H1 (cell line): Measurements from ENCODE around the gene LCN15. TPM values are rescaled to one million over a fixed set of nuclear protein-coding genes. Genes with fewer than 3 reads are reported as not detected.

Source experiments
- CTCF ChIA-PET: fragments of 300-600 bp; sonication (Branson Sonifier 250); formaldehyde crosslinking; loops from one replicate; lab custom pipeline; 2021; ENCODE audit not compliant: partially characterized antibody; lab: Charles Lee
- POLR2A ChIA-PET: fragments of 300-600 bp; sonication (Branson Sonifier 250); formaldehyde crosslinking; loops from one replicate; lab custom pipeline; 2021; ENCODE audit warnings: inconsistent platforms; ENCODE audit not compliant: partially characterized antibody; lab: Charles Lee
- DNase-seq, 2 experiments: peaks; one replicate each; pipeline versions ENCODE4 v3.0.0 to v3.0.0-alpha.2; 2010 to 2022; ENCODE audit warnings: low spot score in 2 of 2, low read depth in 1 of 2, mixed read lengths in 1 of 2
- FAIRE-seq: peaks from 2 replicates; lab custom pipeline; 2011; peaks lifted over from hg19 to GRCh38; lab: Jason Lieb, UNC
- H2AFZ ChIP-seq: 2 replicates; pipeline ENCODE4 v1.8.1; 2012; ENCODE audit warnings: low read length, inconsistent platforms
- H2AK5ac ChIP-seq: 2 replicates; pipeline ENCODE4 v1.6.1; 2013; ENCODE audit warnings: low read depth, low read length
- H2BK120ac ChIP-seq: replicated peaks from 2 replicates; pipeline ENCODE3; 2013; ENCODE audit warnings: low read depth, low read length, inconsistent platforms
- H2BK12ac ChIP-seq: 2 replicates; pipeline ENCODE4 v1.6.1; 2013; ENCODE audit warnings: low read depth, low read length
- H2BK15ac ChIP-seq: 2 replicates; pipeline ENCODE4 v1.6.1; 2013; ENCODE audit warnings: low read length
- H2BK20ac ChIP-seq: 2 replicates; pipeline ENCODE4 v1.6.1; 2013; ENCODE audit warnings: low read length
- H2BK5ac ChIP-seq: 2 replicates; pipeline ENCODE4 v1.6.1; 2013; ENCODE audit warnings: low read depth, low read length
- H3K14ac ChIP-seq: 2 replicates; pipeline ENCODE4 v1.6.1; 2013; ENCODE audit warnings: inconsistent platforms; ENCODE audit not compliant: insufficient read length
- H3K18ac ChIP-seq: 2 replicates; pipeline ENCODE4 v1.6.1; 2013; ENCODE audit warnings: low read length; ENCODE audit errors: extremely low read depth
- H3K23ac ChIP-seq: 2 replicates; pipeline ENCODE4 v1.6.1; 2013; ENCODE audit warnings: inconsistent platforms; ENCODE audit not compliant: insufficient read length
- H3K23me2 ChIP-seq: 2 replicates; pipeline ENCODE4 v1.6.1; 2013; ENCODE audit warnings: low read depth, low read length
- H3K27ac ChIP-seq: 2 replicates; pipeline ENCODE4 v1.6.1; 2011; ENCODE audit warnings: low read depth, low read length, inconsistent platforms
- H3K27me3 ChIP-seq, 4 experiments: replicated peaks in 1 of 4; 1 replicate in 1 of 4; 2 replicates in 3 of 4; pipeline versions ENCODE4 v1.6.1 to v1.8.1; 2011 to 2013; ENCODE audit warnings: low read length in 3 of 4, mild to moderate bottlenecking in 3 of 4, inconsistent platforms in 2 of 4, mixed read lengths in 2 of 4, moderate library complexity in 1 of 4; ENCODE audit not compliant: control insufficient read depth in 3 of 4, insufficient read depth in 3 of 4; ENCODE audit errors: extremely low read depth in 1 of 4
- H3K36me3 ChIP-seq, 4 experiments: 2 replicates each; pipeline versions ENCODE4 v1.6.1 to v1.8.1; 2011 to 2013; ENCODE audit warnings: mild to moderate bottlenecking in 4 of 4, low read length in 3 of 4, moderate library complexity in 2 of 4, control low read depth in 1 of 4, inconsistent platforms in 1 of 4; ENCODE audit not compliant: insufficient read depth in 4 of 4, control insufficient read depth in 2 of 4
- H3K4ac ChIP-seq: replicated peaks from 2 replicates; pipeline ENCODE3; 2013; ENCODE audit warnings: low read length, low read depth, mixed read lengths, inconsistent platforms; ENCODE audit not compliant: insufficient read length
- H3K4me1 ChIP-seq, 4 experiments: replicated peaks in 1 of 4; 1 replicate in 1 of 4; 2 replicates in 3 of 4; pipeline versions ENCODE4 v1.6.1 to v1.8.1; 2011 to 2013; ENCODE audit warnings: low read length in 3 of 4, inconsistent platforms in 2 of 4, mixed read lengths in 1 of 4; ENCODE audit not compliant: insufficient read depth in 4 of 4, control insufficient read depth in 3 of 4
- H3K4me2 ChIP-seq, 2 experiments: 2 replicates each; pipeline versions ENCODE4 v1.6.1 to v1.8.1; 2011 to 2013; ENCODE audit warnings: low read depth in 2 of 2, low read length in 2 of 2, control low read depth in 1 of 2, inconsistent platforms in 1 of 2, mild to moderate bottlenecking in 1 of 2; ENCODE audit not compliant: insufficient read depth in 1 of 2
- H3K4me3 ChIP-seq, 4 experiments: fragments of 200-600, 300-600 bp in 1 of 4; sonication (generic), shearing (Covaris generic), sonication (Bioruptor Twin) in 1 of 4; 2 replicates each; pipeline versions ENCODE4 v1.5.1 to v1.8.1; 2011 to 2016; ENCODE audit warnings: low read length in 4 of 4, low read depth in 3 of 4, control low read depth in 2 of 4, inconsistent platforms in 2 of 4, mild to moderate bottlenecking in 2 of 4, mixed read lengths in 1 of 4, moderate library complexity in 1 of 4; ENCODE audit not compliant: insufficient read depth in 2 of 4; ENCODE audit errors: extremely low read depth in 1 of 4
- H3K56ac ChIP-seq: replicated peaks from 2 replicates; pipeline ENCODE3; 2013; ENCODE audit warnings: low read depth, mild to moderate bottlenecking, mixed read lengths, low read length, inconsistent platforms; ENCODE audit not compliant: insufficient read length
- H3K79me1 ChIP-seq: 2 replicates; pipeline ENCODE4 v1.6.1; 2013; ENCODE audit warnings: low read depth, low read length, control low read depth
- H3K79me2 ChIP-seq, 2 experiments: 2 replicates each; pipeline versions ENCODE4 v1.6.1 to v1.8.1; 2012 to 2013; ENCODE audit warnings: low read length in 2 of 2, mild to moderate bottlenecking in 2 of 2, inconsistent platforms in 1 of 2; ENCODE audit not compliant: insufficient read depth in 2 of 2, control insufficient read depth in 1 of 2
- H3K9ac ChIP-seq, 4 experiments: replicated peaks in 1 of 4; 1 replicate in 1 of 4; 2 replicates in 3 of 4; pipeline versions ENCODE4 v1.6.1 to v1.8.1; 2011 to 2013; ENCODE audit warnings: low read depth in 3 of 4, low read length in 3 of 4, control low read depth in 2 of 4, mild to moderate bottlenecking in 2 of 4, moderate library complexity in 2 of 4, inconsistent platforms in 1 of 4; ENCODE audit errors: extremely low read depth in 1 of 4
- H3K9me3 ChIP-seq, 2 experiments: 2 replicates each; pipeline versions ENCODE4 v1.6.1 to v1.8.1; 2012 to 2013; ENCODE audit warnings: mild to moderate bottlenecking in 2 of 2, moderate library complexity in 2 of 2, control low read depth in 1 of 2, inconsistent platforms in 1 of 2, low read depth in 1 of 2, low read length in 1 of 2, mixed read lengths in 1 of 2; ENCODE audit not compliant: insufficient read depth in 2 of 2
- H4K20me1 ChIP-seq, 2 experiments: replicated peaks in 1 of 2; 2 replicates each; pipeline versions ENCODE3 to v1.8.1; 2011 to 2013; ENCODE audit warnings: inconsistent platforms in 2 of 2, low read length in 2 of 2, mild to moderate bottlenecking in 1 of 2; ENCODE audit not compliant: insufficient read depth in 2 of 2, control insufficient read depth in 1 of 2
- H4K5ac ChIP-seq: 2 replicates; pipeline ENCODE4 v1.6.1; 2013; ENCODE audit warnings: low read length, low read depth, mixed read lengths, inconsistent platforms; ENCODE audit not compliant: insufficient read length
- H4K8ac ChIP-seq: 2 replicates; pipeline ENCODE4 v1.8.0; 2013; ENCODE audit warnings: mild to moderate bottlenecking, moderate library complexity, low read length, inconsistent platforms; ENCODE audit not compliant: insufficient read depth; ENCODE audit errors: extremely low read depth
- H4K91ac ChIP-seq: replicated peaks from 2 replicates; pipeline ENCODE3; 2013; ENCODE audit warnings: low read length, mixed read lengths, inconsistent platforms; ENCODE audit not compliant: insufficient read length
- CBX8 ChIP-seq: fragments of 300-800, 300-1000 bp; sonication (generic); IDR thresholded peaks from 2 replicates; pipeline ENCODE4 v1.7.1; 2016; ENCODE audit warnings: low read depth, low read length, borderline replicate concordance
- CHD2 ChIP-seq: IDR thresholded peaks from 2 replicates; pipeline ENCODE4 v1.6.1; 2012; ENCODE audit warnings: low read length, improper control_type of control experiment
- HDAC6 ChIP-seq: IDR thresholded peaks from one replicate; pipeline ENCODE4 v1.7.1; 2012; ENCODE audit warnings: low read depth, mild to moderate bottlenecking, inconsistent platforms, low read length, moderate library complexity
- KDM1A ChIP-seq: fragments of 200-600, 300-600 bp; sonication (generic); IDR thresholded peaks from 2 replicates; pipeline ENCODE4 v1.7.1; 2016; ENCODE audit warnings: mild to moderate bottlenecking, low read length, borderline replicate concordance
- KDM4A ChIP-seq: IDR thresholded peaks from one replicate; pipeline ENCODE4 v1.7.1; 2012; ENCODE audit warnings: low read depth, mild to moderate bottlenecking, moderate library complexity, low read length, inconsistent platforms; ENCODE audit not compliant: severe bottlenecking
- NANOG ChIP-seq: IDR thresholded peaks from 2 replicates; pipeline ENCODE4 v1.6.1; 2011; ENCODE audit warnings: low read length, low read depth, mild to moderate bottlenecking, inconsistent platforms; ENCODE audit not compliant: insufficient read depth, poor library complexity, severe bottlenecking
- POU5F1 ChIP-seq: IDR thresholded peaks from 2 replicates; pipeline ENCODE4 v1.6.1; 2011; ENCODE audit warnings: low read depth, mild to moderate bottlenecking, low read length, moderate library complexity
- SIRT6 ChIP-seq: IDR thresholded peaks from one replicate; pipeline ENCODE4 v1.7.1; 2012; ENCODE audit warnings: low read length, inconsistent platforms
- SP1 ChIP-seq: IDR thresholded peaks from 2 replicates; pipeline ENCODE4 v1.6.1; 2011; ENCODE audit warnings: low read depth, low read length
- TAF7 ChIP-seq: optimal IDR thresholded peaks from 2 replicates; pipeline ENCODE3; 2011; ENCODE audit warnings: low read depth, mild to moderate bottlenecking, inconsistent platforms, low read length, moderate library complexity, borderline replicate concordance
- TBP ChIP-seq: IDR thresholded peaks from 2 replicates; pipeline ENCODE4 v1.6.1; 2011; ENCODE audit warnings: low read depth, low read length, improper control_type of control experiment
- ZNF274 ChIP-seq: IDR thresholded peaks from 2 replicates; pipeline ENCODE4 v1.7.0; 2012; ENCODE audit warnings: low read length, borderline replicate concordance; ENCODE audit errors: extremely low read depth
- WGBS, 2 experiments: shearing (Covaris generic) in 1 of 2; methylation state at CpG; one replicate each; pipeline versions ENCODE4 v1.1.6 to v1.1.7; 2013 to 2015; ENCODE audit warnings: low lambda C conversion rate in 2 of 2, mixed read lengths in 2 of 2, inconsistent platforms in 1 of 2, low coverage in 1 of 2, missing lambda C conversion rate in 1 of 2; ENCODE audit not compliant: insufficient replicate concordance in 2 of 2, insufficient coverage in 1 of 2, insufficient read length in 1 of 2; ENCODE audit errors: extremely low coverage in 1 of 2, missing lambda C conversion rate in 1 of 2; 5-methylcytosine and 5-hydroxymethylcytosine counted together
- polyA plus RNA-seq, 7 experiments: library from polyadenylated mRNA; depleted of rRNA in 3 of 7; stranded (reverse) in 5 of 7; unstranded in 2 of 7; fragments of >200 nt in 5 of 7; fragments of 200-250 nt in 2 of 7; gene quantifications; 1 replicate in 5 of 7; 2 replicates in 1 of 7; 4 replicates in 1 of 7; pipeline versions ENCODE4 v1.2.1 to v1.2.3, GENCODE V29; 2011 to 2013; ENCODE audit warnings: missing spikeins in 2 of 7, mixed read lengths in 2 of 7
- total RNA-seq: library from RNA; stranded (reverse); fragmentation: NEBNext Ultra II Directional; extraction: Animal tissue kit (Norgen Biotek cat#: 25700); gene quantifications from 2 replicates; pipeline ENCODE4 v1.2.1, GENCODE V29; 2021

The LCN15 gene
- total and polyA plus RNA-seq, 2 of the 8 experiments (the other 6 are each of a cell fraction or from before 2014, with no cell fraction given), result 0.08 to 0.47 TPM

DNA sequence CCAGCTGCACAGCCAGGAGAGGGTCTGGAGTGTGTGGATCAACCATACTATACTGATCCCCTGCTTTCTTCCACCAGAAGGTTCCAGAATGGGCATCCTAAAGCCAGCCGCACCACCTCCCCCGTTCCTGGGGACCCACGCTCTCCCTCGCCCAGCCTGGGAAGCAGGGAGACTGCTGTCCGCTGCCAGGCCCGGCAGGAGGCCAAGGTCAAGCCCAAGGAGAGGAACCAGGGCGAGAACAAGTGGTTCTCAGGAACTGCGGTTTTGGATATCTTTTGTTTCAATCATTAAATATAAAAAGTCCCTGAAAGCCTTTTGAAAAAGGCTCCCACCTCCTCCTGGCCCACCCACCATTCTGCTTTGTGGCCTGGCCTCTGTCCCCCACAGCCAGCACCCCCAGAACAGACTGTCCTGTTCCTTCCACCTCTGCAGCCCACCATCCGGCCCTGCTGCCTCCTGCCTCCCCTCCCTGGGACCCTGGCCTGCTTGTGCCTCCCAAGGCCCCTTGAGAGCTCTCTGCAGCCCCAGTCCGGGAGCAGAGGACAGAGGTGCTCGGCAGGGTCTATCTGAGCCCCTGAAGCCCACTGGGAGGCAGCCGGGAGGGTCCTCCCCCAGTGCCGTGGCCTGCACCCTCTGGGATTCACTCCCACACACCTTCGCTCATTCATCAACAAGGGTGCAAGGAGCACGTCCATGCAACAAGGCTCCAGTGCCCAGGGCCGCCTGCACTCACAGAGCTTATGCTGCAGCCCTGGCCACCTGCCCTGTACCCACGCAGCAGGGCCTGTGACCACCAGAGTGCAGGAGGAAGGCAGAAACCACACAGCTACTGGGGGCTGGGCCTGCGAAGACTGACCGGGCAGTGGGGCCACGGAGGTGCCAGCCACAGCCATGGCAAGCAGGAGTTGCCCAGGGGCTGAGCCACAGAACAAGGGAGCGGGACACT lies 15.4 kb downstream of the LCN15 start:
- no peak overlapping the region for H2AK5ac ChIP-seq
- 85% methylated on average over 20 of the region's 21 CpGs; no CpG with 5 or more reads in 1 of the 2 experiments for WGBS, 2 experiments
- H2BK12ac ChIP-seq, result 0 out of 2 replicates have a peak overlapping the region, but pooled peaks have one; percentile 17
- CTCF ChIA-PET, result interaction anchor here (0.9 to 2.7 kb wide), 5 partner anchors 9 to 280 kb away, joined by 3 to 9 read pairs (median 5); partner anchors contain the start of gene LCN8
- H3K4me2 ChIP-seq, result no peak overlapping the region
- H3K4me3 ChIP-seq, result no peak overlapping the region
- no peaks in the 10 kb centered on the region for H3K36me3 ChIP-seq
- H4K20me1 ChIP-seq, result no peaks in the 10 kb centered on the region
- H3K79me1 ChIP-seq, result no peaks in the 10 kb centered on the region
- H2BK15ac ChIP-seq, result no peak overlapping the region; the same call in 1 of the 2 replicates
- no peak overlapping the region for H3K14ac ChIP-seq
- peaks cover 0 to 2% (median 0%) of the 10 kb centered on the region in 4 experiments; a peak in 1 of 7 replicates for H3K4me1 ChIP-seq
- H2AFZ ChIP-seq, result no peak overlapping the region
- DNase-seq (no peak), FAIRE-seq (no peak)
- H4K91ac ChIP-seq, result peak overlapping the region; percentile 54
- H3K9ac ChIP-seq, result no peak overlapping the region
- H3K27ac ChIP-seq, result no peak overlapping the region
- H3K23ac ChIP-seq, result no peak overlapping the region
- no peak overlapping the region for H2BK120ac ChIP-seq
- H3K9me3 ChIP-seq, result peaks cover 3 to 6% of the 10 kb centered on the region in 2 experiments; a peak in 1 of 4 replicates
- POLR2A ChIA-PET, result interaction anchor here (11.7 kb wide), 1 partner anchor 19 kb away, joined by 137 read pairs; no protein-coding TSS in a partner anchor
- H4K5ac ChIP-seq, result no peak overlapping the region
- H3K18ac ChIP-seq, result no peak overlapping the region
- 0 out of 2 replicates have a peak overlapping the region, but pooled peaks have one; percentile 3 for H4K8ac ChIP-seq
- H2BK20ac ChIP-seq, result no peak overlapping the region
- no peaks in the 10 kb centered on the region for H3K27me3 ChIP-seq
- H2BK5ac ChIP-seq, result no peak overlapping the region
- H3K56ac ChIP-seq, result no peak overlapping the region
- H3K23me2 ChIP-seq, result no peaks in the 10 kb centered on the region; the same call in 1 of the 2 replicates
- no peaks in the 10 kb centered on the region for H3K79me2 ChIP-seq
- no peak overlapping the region for H3K4ac ChIP-seq
- no peak for TF ChIP-seq KDM4A
- TF ChIP-seq SP1, result no peak
- no peak for TF ChIP-seq KDM1A
- TF ChIP-seq SIRT6, result no peak
- TF ChIP-seq NANOG, result no peak
- no peak for TF ChIP-seq ZNF274
- TF ChIP-seq CHD2, result no peak
- TF ChIP-seq TAF7, result no peak
- no peak for TF ChIP-seq TBP
- no peak for TF ChIP-seq POU5F1
- no peak for TF ChIP-seq HDAC6
- TF ChIP-seq CBX8, result no peak
